GM23338 (cell line): ENCODE measurements around the gene SLC16A2. TPM values are rescaled to one million over a fixed set of nuclear protein-coding genes. Genes with fewer than 3 reads are reported as not detected.
A peak's percentile ranks its signal among the peaks of the same experiment; 100 is the strongest.
"Not testable (repeated sequence)": the region's sequence is repeated elsewhere in the genome, so short reads cannot be mapped to it uniquely, and the experiment has no call there.

Experiments
- ATAC-seq: fragments of 200-7000 bp; cut with Tn5 transposase; 3 replicates; pipeline ENCODE4 v1.9.1; 2020
- DNase-seq: peaks from one replicate; pipeline ENCODE4 v3.0.0-alpha.2; 2015; ENCODE audit warnings: low spot score
- H2AFZ ChIP-seq: fragments of 200-600 bp; sonication (generic); 2 replicates; pipeline ENCODE4 v1.8.0; 2016; ENCODE audit warnings: antibody characterized with exemption, mild to moderate bottlenecking, moderate library complexity
- H3F3A ChIP-seq: fragments of 200-600 bp; sonication (generic); replicated peaks from 2 replicates; pipeline ENCODE4 v1.8.0; 2017; ENCODE audit warnings: antibody characterized with exemption, mixed run types, low read depth
- H3K27ac ChIP-seq: fragments of 200-600 bp; sonication (generic); 2 replicates; pipeline ENCODE4 v1.6.1; 2016; ENCODE audit warnings: low read depth
- H3K27me3 ChIP-seq: fragments of 200-600 bp; sonication (generic); 2 replicates; pipeline ENCODE4 v1.8.0; 2016; ENCODE audit warnings: mild to moderate bottlenecking, mixed run types, moderate library complexity; ENCODE audit not compliant: insufficient read depth
- H3K36me3 ChIP-seq: fragments of 200-600 bp; sonication (generic); 2 replicates; pipeline ENCODE4 v1.8.0; 2016; ENCODE audit warnings: mild to moderate bottlenecking; ENCODE audit not compliant: insufficient read depth
- H3K4me1 ChIP-seq: fragments of 200-600 bp; sonication (generic); 2 replicates; pipeline ENCODE4 v1.8.0; 2016; ENCODE audit warnings: mild to moderate bottlenecking, moderate library complexity; ENCODE audit not compliant: insufficient read depth
- H3K4me2 ChIP-seq: fragments of 200-600 bp; sonication (generic); 2 replicates; pipeline ENCODE4 v1.7.1; 2017; ENCODE audit warnings: mixed run types
- H3K4me3 ChIP-seq: fragments of 200-600 bp; sonication (generic); 2 replicates; pipeline ENCODE4 v1.6.1; 2016; ENCODE audit warnings: mixed run types
- H3K79me2 ChIP-seq: fragments of 200-600 bp; sonication (generic); replicated peaks from 2 replicates; pipeline ENCODE4 v1.8.0; 2017; ENCODE audit warnings: mild to moderate bottlenecking; ENCODE audit not compliant: insufficient read depth
- H3K9me2 ChIP-seq: fragments of 200-600 bp; sonication (generic); 2 replicates; pipeline ENCODE4 v1.8.0; 2017; ENCODE audit not compliant: insufficient read depth
- H4K20me1 ChIP-seq: fragments of 200-600 bp; sonication (generic); replicated peaks from 2 replicates; pipeline ENCODE4 v1.8.0; 2017; ENCODE audit warnings: mild to moderate bottlenecking; ENCODE audit not compliant: insufficient read depth
- H3K27ac Mint-ChIP-seq: 2 replicates; pipeline ENCODE4 v1.8.0; 2020; ENCODE audit warnings: inconsistent platforms, mild to moderate bottlenecking, moderate library complexity, mixed read lengths
- H3K27me3 Mint-ChIP-seq: 3 replicates; pipeline ENCODE4 v1.8.0; 2022; ENCODE audit warnings: low read depth, mild to moderate bottlenecking, moderate library complexity, mixed read lengths, inconsistent platforms; ENCODE audit not compliant: insufficient read depth, poor library complexity
- H3K36me3 Mint-ChIP-seq: 3 replicates; pipeline ENCODE4 v1.8.0; 2021; ENCODE audit warnings: low read depth, mild to moderate bottlenecking, inconsistent platforms, moderate library complexity, mixed read lengths
- H3K4me1 Mint-ChIP-seq: 3 replicates; pipeline ENCODE4 v1.8.0; 2020; ENCODE audit warnings: mild to moderate bottlenecking, inconsistent platforms, mixed read lengths
- H3K4me3 Mint-ChIP-seq: 3 replicates; pipeline ENCODE4 v1.8.0; 2021; ENCODE audit warnings: moderate library complexity, mild to moderate bottlenecking, inconsistent platforms, mixed read lengths
- H3K9me3 Mint-ChIP-seq: 3 replicates; pipeline ENCODE4 v1.8.0; 2020; ENCODE audit warnings: moderate library complexity, mild to moderate bottlenecking, inconsistent platforms, mixed read lengths
- EZH2phosphoT487 ChIP-seq: fragments of 200-600 bp; sonication (generic); IDR thresholded peaks from one replicate; pipeline ENCODE4 v1.8.1; 2018; ENCODE audit warnings: antibody characterized with exemption; ENCODE audit not compliant: unreplicated experiment
- JUNB ChIP-seq: IDR thresholded peaks from one replicate; pipeline ENCODE4 v1.6.1; 2016; ENCODE audit warnings: antibody characterized with exemption; ENCODE audit not compliant: unreplicated experiment
- NANOG ChIP-seq: IDR thresholded peaks from 2 replicates; pipeline ENCODE4 v1.6.1; 2016; ENCODE audit warnings: antibody characterized with exemption, borderline replicate concordance
- REST ChIP-seq: IDR thresholded peaks from one replicate; pipeline ENCODE4 v1.6.1; 2018; ENCODE audit warnings: antibody characterized with exemption; ENCODE audit not compliant: unreplicated experiment
- STAT1 ChIP-seq: IDR thresholded peaks from one replicate; pipeline ENCODE4 v1.6.1; 2016; ENCODE audit warnings: antibody characterized with exemption; ENCODE audit not compliant: unreplicated experiment
- ZNF114 ChIP-seq: fragments of 250-450 bp; sonication (Bioruptor Pico); IDR thresholded peaks from 2 replicates; pipeline ENCODE4 v1.5.0; 2020; ENCODE audit warnings: mild to moderate bottlenecking, moderate library complexity
- ZNF331 ChIP-seq: fragments of 250-450 bp; sonication (Bioruptor Pico); IDR thresholded peaks from 2 replicates; pipeline ENCODE4 v1.5.0; 2020; ENCODE audit warnings: low read depth, mild to moderate bottlenecking, moderate library complexity
- polyA plus RNA-seq: library from polyadenylated mRNA; unstranded; fragments of >200 nt; fragmentation: Nextera tagmentation; extraction: Ambion mirVana; gene quantifications from 2 replicates; pipeline ENCODE4 v1.2.1, GENCODE V29; 2016
- total RNA-seq: library from RNA; depleted of rRNA; stranded (reverse); fragments of >200 nt; shearing (Covaris generic); gene quantifications from 2 replicates; pipeline ENCODE4 v1.2.3, GENCODE V29; 2014
- TF ChIP-seq, protein P1 (sequence below), 2 experiments: fragments of 200-600 bp in 1 of 2; sonication (generic) in 1 of 2; conservative IDR thresholded peaks; 2 replicates each; pipeline versions ENCODE4 v1.5.1 to v1.6.1; 2016 to 2017; ENCODE audit warnings: antibody characterized with exemption in 2 of 2, low read depth in 2 of 2, mild to moderate bottlenecking in 2 of 2, moderate library complexity in 1 of 2
- TF ChIP-seq, protein P2 (sequence below): IDR thresholded peaks from 2 replicates; pipeline ENCODE4 v1.6.1; 2016; ENCODE audit warnings: antibody characterized with exemption

The SLC16A2 gene
- total and polyA plus RNA-seq, 2 experiments from 2014 or later: 11.1 to 27.9 TPM

- TF ChIP-seq JUNB (no peak), ZNF114 (CRISPR knock-in tag) (no peak), ZNF331 (CRISPR knock-in tag) (no peak), STAT1 (no peak), NANOG (no peak), EZH2phosphoT487 (no peak)
- TF ChIP-seq, protein P1, sequence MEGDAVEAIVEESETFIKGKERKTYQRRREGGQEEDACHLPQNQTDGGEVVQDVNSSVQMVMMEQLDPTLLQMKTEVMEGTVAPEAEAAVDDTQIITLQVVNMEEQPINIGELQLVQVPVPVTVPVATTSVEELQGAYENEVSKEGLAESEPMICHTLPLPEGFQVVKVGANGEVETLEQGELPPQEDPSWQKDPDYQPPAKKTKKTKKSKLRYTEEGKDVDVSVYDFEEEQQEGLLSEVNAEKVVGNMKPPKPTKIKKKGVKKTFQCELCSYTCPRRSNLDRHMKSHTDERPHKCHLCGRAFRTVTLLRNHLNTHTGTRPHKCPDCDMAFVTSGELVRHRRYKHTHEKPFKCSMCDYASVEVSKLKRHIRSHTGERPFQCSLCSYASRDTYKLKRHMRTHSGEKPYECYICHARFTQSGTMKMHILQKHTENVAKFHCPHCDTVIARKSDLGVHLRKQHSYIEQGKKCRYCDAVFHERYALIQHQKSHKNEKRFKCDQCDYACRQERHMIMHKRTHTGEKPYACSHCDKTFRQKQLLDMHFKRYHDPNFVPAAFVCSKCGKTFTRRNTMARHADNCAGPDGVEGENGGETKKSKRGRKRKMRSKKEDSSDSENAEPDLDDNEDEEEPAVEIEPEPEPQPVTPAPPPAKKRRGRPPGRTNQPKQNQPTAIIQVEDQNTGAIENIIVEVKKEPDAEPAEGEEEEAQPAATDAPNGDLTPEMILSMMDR (conservative IDR thresholded peaks at IDR 0.05; ENCODE audit: low read depth in 2 of 2): no peak
These were observed 31.9 kb downstream of the SLC16A2 start (continued) for GRCh38 chrX:74453178-74453577.

DNA sequence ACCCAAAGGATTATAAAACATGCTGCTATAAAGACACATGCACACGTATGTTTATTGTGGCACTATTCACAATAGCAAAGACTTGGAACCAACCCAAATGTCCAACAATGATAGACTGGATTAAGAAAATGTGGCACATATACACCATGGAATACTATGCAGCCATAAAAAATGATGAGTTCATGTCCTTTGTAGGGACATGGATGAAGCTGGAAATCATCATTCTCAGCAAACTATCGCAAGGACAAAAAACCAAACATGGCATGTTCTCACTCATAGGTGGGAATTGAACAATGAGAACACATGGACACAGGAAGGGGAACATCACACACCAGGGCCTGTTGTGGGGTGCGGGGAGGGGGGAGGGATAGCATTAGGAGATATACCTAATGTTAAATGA, 32.9 kb downstream of the SLC16A2 start:
- not testable (repeated sequence) for H3K4me2 ChIP-seq, DNase-seq, H3K27ac ChIP-seq, H3F3A ChIP-seq, H3K27ac Mint-ChIP-seq, ATAC-seq, H3K27me3 Mint-ChIP-seq, H3K4me1 ChIP-seq, H3K27me3 ChIP-seq, H3K4me3 Mint-ChIP-seq, H3K36me3 Mint-ChIP-seq, H4K20me1 ChIP-seq, H3K36me3 ChIP-seq, H3K4me1 Mint-ChIP-seq, H3K4me3 ChIP-seq, H2AFZ ChIP-seq, H3K79me2 ChIP-seq, H3K9me3 Mint-ChIP-seq, H3K9me2 ChIP-seq

GRCh38 chrX:74458736-74459135, 37.4 kb downstream of the SLC16A2 start:
- Histone ChIP-seq H3K4me1 (no peaks in the 10 kb centered on the region), H3K4me2 (no peak overlapping the region), H3F3A (no peaks in the 10 kb centered on the region), H2AFZ (no peak overlapping the region), H3K36me3 (no peaks in the 10 kb centered on the region), H3K4me3 (no peak overlapping the region), H3K27ac (no peak overlapping the region), H3K27me3 (no peaks in the 10 kb centered on the region), H3K79me2 (no peaks in the 10 kb centered on the region), H3K9me2 (no peaks in the 10 kb centered on the region), H4K20me1 (no peaks in the 10 kb centered on the region)
- peak; percentile 14 for DNase-seq
- ATAC-seq: no peak
- Mint-ChIP-seq H3K4me3 (no peak overlapping the region), H3K27me3 (no peaks in the 10 kb centered on the region), H3K9me3 (no peaks in the 10 kb centered on the region), H3K4me1 (peaks cover 4% of the 10 kb centered on the region; the same call in 1 of the 3 replicates), H3K27ac (no peak overlapping the region), H3K36me3 (no peaks in the 10 kb centered on the region; the same call in 2 of the 3 replicates)
- TF ChIP-seq, protein P2, sequence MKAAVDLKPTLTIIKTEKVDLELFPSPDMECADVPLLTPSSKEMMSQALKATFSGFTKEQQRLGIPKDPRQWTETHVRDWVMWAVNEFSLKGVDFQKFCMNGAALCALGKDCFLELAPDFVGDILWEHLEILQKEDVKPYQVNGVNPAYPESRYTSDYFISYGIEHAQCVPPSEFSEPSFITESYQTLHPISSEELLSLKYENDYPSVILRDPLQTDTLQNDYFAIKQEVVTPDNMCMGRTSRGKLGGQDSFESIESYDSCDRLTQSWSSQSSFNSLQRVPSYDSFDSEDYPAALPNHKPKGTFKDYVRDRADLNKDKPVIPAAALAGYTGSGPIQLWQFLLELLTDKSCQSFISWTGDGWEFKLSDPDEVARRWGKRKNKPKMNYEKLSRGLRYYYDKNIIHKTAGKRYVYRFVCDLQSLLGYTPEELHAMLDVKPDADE: no peak
- no peak for TF ChIP-seq REST
